ENCODE results near the gene CPNE4. TPM values are rescaled to one million over a fixed set of nuclear protein-coding genes. Genes with fewer than 3 reads are reported as not detected.

The CPNE4 gene
- total RNA-seq, 1 experiment from 2014 or later = not detected

DNA sequence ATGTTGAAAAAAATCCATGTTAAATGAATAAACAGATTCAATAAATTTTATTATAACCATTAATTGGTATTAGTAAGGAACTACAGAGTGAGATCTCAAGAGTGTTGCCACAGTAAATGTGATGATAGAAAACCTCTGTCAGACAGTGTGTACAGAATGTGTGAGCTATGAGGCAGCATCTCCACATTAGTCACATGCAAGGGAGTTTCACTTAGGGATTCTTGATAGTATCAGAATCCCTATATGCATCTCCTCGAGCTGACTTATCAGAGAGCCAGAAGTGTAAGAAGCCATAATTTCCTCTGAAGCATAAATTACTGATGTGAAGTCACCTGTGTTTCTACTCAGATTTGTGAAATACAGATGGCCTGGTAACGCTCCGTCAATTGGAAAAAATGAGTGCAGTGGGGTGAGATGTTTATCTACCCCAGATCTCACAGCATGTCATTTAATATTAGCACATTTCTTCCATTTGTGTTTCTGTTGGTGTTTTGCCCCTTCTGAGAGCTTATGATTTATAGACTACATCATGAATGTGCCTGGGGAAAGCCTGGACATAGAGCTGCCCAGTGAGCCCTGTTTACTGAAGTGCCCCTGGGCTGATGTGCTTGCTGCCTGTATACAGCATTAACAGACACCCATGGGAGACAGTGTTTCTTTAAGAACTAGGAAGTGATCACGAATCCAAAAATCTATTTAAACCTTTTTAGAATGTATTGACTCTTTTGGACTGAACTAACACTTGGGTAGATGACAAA is 262.4 kb downstream of the CPNE4 start:
- no peak for DNase-seq (ENCODE audit: low spot score)
- in situ Hi-C loops (cut with HindIII; ENCODE audit: low sequenced_read_pairs) = no loop called here

DNA sequence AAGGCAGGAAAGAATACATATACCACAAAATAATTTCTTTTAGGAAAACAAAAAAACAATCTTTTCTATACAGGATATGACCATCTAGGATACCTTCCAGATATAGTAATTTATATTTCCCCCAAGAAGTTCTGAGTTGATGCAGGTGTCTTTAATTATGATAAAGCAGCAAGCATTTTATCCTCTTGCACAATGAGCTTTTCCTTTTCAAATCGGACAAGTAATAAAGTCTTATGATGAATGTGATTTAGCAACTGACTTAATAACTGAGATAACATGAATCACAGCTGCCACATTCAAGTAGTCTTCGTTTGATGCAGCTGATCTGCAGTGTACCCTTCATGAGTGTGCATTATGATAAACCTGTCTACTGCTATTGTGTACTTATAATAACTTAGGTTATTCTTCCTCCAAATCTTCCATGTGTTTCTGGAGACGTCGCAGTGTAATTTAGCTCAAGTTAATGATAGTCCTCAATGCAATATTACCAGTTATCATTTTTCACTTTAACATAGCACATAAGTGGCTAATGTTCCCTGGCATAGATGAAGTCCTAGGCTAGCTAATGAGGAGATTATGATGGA is 271.7 kb downstream of the CPNE4 start:
- DNase-seq (ENCODE audit: low spot score) = no peak
- in situ Hi-C loops (cut with HindIII; ENCODE audit: low sequenced_read_pairs) = no loop called here

DNA sequence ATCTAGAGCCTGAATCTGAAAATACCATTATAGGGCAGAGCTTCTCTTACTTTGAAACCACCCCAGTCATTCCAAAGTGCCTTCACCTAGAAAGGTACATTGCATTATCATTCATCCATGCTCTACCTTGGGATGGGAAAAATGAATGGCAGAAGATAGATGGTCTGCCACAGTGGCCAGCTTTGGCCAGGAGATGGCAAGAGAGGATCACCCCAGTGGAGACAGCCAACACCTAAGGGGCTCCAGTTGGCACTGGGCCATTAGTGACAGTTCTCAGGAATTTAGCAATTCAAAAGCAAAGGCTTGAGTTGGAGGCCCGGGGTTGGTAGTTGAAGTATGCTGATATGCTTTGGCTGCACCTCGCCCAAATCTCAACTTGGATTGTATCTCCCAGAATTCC is 278.4 kb downstream of the CPNE4 start:
- in situ Hi-C loops (cut with HindIII; ENCODE audit: low sequenced_read_pairs) = no loop called here
- no peak for DNase-seq (ENCODE audit: low spot score)

DNA sequence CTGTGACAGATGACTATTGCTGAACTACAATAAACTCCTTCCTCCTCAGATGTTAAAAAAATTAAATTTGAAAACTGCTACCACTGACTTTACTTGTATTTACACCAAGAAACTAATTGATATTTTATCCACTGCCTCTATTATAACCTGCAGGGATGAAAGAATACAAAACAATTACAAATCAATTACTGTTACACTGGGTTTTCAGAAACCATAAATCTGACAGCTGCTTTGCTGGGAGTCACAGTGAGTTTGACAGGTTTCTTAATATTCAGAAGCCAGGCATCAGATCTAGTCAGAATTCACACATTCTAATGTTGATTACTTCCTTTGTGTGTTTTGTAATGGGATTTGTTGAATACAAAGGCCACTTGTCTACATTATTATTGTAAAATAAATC is 279.4 kb downstream of the CPNE4 start:
- no peak for DNase-seq (ENCODE audit: low spot score)
- in situ Hi-C loops (cut with HindIII; ENCODE audit: low sequenced_read_pairs) = no loop called here

DNA sequence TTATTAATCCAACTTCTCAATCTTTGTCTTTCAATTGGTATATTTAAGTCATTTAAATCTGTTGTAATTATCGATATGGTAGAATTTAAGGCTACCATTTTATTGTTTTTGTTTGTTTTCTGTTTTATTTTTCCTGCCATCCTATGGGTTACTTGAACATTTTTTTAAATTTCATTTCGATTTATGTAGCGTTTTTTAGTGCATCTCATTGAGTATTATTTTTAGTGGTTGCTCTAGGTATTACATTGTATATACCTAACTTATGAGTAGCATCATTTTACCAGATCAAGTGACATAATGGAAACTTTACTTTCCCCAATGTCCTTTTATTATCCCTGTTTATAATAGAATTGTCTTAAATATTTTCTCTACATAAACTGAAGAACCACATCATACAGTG is 284.6 kb downstream of the CPNE4 start:
- in situ Hi-C loops (cut with HindIII; ENCODE audit: low sequenced_read_pairs) = no loop called here
- no peak for DNase-seq (ENCODE audit: low spot score)

DNA sequence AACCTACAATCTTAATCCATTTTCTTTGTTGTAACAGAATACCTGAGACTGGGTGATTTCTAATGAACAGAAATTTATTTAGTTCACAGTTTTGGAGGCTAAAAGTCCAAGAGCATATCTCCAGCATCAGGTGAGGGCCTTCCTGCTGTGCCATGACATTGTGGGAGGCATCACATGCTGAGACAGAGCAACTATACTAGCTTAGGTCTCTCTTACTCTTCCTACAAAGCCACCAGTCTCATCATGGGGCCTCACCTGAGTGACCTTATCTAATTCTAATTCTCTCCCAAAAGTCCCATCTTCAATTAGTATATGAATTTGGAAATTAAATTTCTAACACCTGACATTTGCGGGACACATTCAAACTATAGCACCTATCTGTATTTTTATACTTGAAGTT is 285.0 kb downstream of the CPNE4 start:
- DNase-seq (ENCODE audit: low spot score) = no peak
- in situ Hi-C loops (cut with HindIII; ENCODE audit: low sequenced_read_pairs) = no loop called here

DNA sequence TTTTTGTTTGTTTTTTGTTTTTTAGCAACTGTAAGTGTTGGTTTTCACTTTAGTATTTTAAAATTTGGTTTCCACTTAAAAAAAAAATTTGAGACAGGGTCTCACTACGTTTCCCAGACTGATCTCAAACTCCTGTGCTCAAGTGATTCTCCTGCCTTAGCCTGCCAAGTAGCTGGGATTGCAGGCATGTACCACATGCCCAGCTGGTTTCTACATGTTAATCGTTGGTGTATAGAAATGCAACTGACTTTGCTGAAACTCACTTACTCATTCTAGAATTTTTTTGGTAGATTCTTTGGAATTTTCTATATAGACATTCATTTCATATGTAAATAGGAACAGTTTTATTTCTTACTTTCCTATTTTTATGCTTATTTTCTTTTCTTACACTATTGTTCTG is 287.3 kb downstream of the CPNE4 start:
- in situ Hi-C loops (cut with HindIII; ENCODE audit: low sequenced_read_pairs) = no loop called here
- DNase-seq (ENCODE audit: low spot score) = no peak

DNA sequence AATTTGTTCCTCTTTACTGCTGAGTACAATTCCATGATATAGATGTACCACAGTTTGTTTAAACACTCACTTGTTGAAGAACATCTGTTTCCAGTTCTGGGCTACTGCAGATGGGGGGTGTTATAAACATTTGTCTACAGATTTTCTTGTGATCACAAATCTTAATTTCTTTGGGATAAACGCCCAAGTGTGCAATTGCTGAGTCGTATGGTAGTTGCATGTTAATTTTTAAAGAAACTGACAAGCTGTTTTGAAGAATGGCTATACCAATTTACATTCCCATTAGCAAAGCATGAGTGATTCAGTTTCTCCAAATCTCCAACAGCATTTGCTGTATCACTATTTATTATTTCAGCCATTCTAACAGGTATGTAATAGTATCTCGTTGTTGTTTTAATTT is 290.0 kb downstream of the CPNE4 start:
- DNase-seq (ENCODE audit: low spot score) = no peak
- in situ Hi-C loops (cut with HindIII; ENCODE audit: low sequenced_read_pairs) = no loop called here

DNA sequence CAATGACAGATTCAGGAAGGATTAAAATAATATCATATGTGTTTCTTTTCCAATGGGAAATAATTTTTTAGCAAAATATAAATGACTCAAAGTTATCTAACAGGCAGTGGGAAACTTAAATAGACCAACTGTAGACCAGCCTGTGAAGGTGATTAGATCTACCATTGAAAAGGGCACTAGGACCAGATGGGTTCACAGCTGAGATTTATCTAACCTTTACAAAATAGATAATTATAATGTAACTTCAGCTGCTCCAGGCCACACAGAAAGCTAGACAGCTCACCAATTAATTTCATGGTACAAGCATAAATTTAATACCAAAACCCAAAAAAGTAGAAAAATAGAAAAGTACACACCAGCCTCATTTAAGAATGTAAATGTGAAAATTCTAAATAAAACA is 291.7 kb downstream of the CPNE4 start:
- in situ Hi-C loops (cut with HindIII; ENCODE audit: low sequenced_read_pairs) = no loop called here
- DNase-seq (ENCODE audit: low spot score) = no peak

DNA sequence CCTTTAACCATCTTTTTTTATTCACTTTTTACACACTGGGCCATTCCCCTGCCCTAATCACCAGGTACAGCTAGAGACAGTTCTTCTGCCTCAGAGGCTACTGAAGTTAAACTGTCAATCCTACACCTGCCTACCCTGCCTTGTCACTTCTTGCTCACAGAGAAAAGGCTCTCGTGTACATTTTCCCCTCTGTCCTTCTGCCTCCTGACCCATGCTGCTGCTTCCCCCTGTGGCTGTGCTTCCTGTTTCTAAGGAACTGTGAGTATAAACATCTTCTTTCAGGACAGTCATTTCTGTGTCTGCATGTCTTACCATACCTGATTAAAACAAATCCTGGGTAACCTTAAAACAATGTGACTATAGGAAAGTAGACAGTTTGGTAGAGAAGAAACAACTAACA is 295.6 kb downstream of the CPNE4 start:
- no peak for DNase-seq (ENCODE audit: low spot score)
- in situ Hi-C loops (cut with HindIII; ENCODE audit: low sequenced_read_pairs) = no loop called here

DNA sequence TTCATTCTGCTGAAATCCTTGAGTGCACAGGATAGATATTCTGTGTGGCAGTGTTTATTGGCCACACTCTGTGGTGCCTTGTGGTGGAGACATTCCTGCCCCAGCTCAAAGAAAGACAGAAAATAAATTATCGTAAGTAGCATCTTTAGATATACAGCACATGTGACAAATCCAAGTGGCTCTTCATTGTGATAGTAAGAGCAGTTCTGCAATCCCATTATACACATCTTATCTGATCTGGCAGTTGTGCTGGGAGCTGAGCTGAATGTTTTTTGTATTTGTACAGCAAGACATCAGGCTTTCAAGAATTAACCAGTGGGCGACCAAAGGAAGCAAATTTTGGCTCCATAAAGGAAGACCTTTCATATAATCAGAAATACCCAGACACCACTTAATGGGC is 296.7 kb downstream of the CPNE4 start:
- no peak for DNase-seq (ENCODE audit: low spot score)
- in situ Hi-C loops (cut with HindIII; ENCODE audit: low sequenced_read_pairs) = no loop called here

DNA sequence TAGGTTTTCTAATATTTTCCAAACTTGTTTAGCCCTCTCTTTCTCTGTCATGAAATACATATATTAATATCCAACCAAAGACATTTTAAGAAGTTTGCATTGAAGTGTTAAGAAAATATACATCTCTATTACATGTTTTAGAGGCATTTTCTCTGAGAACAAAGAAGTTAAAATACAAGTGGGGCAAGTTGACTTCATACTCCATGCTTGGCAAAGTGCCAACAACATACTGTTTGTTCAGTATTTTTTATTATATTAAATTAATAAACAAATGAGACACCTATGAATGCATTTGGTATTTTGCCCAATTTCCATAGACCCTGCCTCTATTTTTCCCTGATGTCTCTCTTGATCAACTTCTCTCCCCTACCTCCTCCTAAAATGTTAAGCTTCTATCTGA is 299.3 kb downstream of the CPNE4 start:
- in situ Hi-C loops (cut with HindIII; ENCODE audit: low sequenced_read_pairs) = no loop called here
- no peak for DNase-seq (ENCODE audit: low spot score)

DNA sequence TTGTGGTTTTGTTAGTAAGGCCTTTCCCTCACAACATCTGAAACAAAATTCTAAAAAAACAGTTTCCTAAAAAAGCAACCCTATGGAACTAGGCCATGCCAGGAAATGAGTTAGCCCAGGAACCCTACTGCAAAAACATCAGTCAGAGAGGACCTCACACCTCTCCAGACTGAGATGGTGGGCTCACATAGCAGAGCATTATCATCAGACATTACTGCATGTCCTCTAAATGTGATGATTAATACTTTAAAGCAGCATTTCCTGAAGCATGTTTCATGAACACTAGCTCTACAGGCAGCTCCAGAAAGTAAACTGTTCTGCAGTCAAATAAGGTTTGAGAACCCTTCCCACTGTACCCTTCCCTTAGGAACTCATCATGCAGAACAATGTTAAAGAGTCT is 299.7 kb downstream of the CPNE4 start:
- in situ Hi-C loops (cut with HindIII; ENCODE audit: low sequenced_read_pairs) = no loop called here
- DNase-seq (ENCODE audit: low spot score) = no peak

DNA sequence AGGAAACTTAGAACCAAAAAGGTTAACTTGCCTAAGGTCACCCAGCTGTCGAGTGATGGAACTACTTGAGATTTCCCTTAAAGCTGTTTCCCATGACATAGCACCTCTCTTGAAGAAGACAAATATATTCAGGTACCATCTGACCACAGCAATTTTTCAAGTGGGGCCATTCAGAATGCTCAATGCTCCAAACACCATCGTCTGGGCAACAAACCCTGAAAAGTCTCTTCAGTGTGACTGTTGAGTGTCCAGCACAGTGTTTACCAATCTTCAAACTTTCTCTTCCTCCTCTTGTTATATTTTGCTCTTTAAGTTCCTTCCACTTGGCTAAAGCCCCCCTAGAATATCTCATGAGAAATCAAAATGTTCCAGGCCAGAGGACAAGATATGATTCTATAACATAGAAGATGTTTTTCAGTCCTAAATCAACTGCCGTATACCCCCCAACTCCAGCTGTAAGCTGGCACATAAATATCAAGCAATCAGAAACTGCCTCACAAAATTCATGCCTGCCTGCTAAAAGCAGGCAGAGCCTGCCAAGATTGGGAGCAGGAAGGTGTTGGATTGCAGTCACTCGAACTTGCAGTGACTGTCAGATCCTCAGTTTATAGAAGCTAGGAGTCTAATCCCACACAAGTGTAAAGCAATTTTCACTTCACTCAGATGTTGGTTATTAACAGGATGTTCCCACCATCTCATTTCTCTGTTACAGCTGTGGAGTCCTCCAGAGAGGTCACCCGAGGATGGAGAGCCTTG is 301.6 kb downstream of the CPNE4 start:
- in situ Hi-C loops (cut with HindIII; ENCODE audit: low sequenced_read_pairs) = no loop called here

DNA sequence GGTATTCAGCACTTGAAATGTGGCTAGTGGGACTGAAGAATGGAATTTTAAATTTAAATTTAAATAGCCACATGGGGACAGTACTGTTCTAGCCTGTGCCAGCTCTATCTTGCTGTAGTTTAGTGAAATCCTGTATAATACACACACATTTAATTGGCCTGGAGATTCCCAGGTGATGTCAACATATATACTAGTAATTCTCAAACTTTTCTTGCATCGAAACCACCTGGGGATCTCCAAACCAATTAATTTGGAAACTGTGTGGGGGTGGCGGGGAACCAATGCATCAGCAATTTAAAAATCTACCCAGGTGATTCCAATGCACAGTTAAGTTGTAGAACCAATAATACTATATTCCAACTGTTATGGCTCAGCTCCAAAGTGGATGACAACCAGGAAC is 303.1 kb downstream of the CPNE4 start:
- no peak for DNase-seq (ENCODE audit: low spot score)
- in situ Hi-C loops (cut with HindIII; ENCODE audit: low sequenced_read_pairs) = no loop called here

More for the DNA sequence above, 301.6 kb downstream of the CPNE4 start:
- no peak for DNase-seq (ENCODE audit: low spot score)

DNA sequence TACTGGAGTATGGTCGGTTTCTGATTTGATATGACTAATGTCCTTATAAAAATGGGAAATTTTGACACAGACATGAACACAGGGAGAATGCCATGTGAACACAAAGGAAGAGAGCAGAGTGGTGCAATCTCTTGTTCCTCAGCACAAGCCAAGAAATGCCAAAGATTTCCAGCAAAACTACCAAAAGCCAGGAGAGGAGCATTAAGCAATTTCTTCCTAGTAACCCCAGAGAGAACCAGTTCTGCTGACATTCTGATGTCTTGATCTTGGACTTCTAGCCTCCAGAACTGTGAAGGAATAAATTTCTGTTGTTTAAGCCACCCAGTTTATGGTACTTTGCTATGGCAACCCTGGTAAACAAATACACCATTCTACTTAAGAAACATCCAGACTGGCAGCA is 304.2 kb downstream of the CPNE4 start:
- in situ Hi-C loops (cut with HindIII; ENCODE audit: low sequenced_read_pairs) = no loop called here
- DNase-seq (ENCODE audit: low spot score) = no peak

DNA sequence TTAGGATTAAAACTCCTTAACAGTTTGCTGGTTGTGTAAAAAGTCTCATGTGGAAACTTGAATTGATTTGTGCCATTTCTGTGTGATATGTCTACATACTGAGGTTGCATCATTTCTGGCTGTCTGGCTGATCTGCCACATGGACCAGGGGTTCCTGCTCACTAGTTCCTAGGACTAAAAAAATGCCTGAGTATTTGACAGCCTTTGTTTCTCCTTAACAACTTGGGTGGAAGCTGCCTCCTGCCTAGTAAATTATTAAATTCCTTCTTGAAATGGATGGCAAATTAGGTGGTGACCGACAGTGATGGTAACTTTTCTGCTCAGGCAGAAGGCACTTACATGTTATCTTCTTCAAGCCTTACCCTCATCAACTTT is 305.2 kb downstream of the CPNE4 start:
- in situ Hi-C loops (cut with HindIII; ENCODE audit: low sequenced_read_pairs) = no loop called here
- DNase-seq (ENCODE audit: low spot score) = no peak

DNA sequence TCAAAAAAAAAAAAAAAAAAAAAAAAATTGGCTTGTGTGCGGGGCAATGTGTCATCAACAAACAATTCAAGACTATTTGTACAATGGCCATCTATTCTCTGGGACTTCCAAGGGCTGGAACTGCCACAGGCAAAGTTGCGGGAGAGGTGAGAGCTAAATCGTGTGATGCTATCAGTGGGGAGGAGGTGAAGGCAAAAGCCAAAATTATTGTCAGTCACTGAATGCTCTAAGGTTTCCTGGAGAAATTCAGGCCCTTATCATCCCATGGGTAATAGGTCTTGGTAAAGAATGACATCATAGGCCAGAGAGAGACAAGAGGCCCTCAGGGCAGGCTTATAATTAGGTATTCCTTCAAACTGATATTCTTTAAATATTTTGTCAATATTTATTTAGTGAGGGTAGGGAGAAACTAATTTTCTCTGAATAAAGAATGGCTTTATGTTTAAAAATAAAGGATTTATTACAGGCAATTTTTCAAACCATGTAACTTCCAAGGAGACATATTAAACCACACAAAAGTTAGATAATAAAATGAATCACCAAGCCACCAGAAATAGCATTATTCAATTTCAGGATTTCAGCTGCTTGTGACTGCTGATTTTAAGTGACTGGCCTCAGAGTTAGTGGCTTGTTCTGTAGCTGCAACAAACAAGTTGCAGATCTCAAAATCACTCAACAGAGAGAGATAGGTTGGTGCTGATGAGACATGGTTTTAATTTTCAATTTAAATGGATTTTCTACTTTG is 305.7 kb downstream of the CPNE4 start:
- in situ Hi-C loops (cut with HindIII; ENCODE audit: low sequenced_read_pairs) = no loop called here
- DNase-seq (ENCODE audit: low spot score) = no peak

DNA sequence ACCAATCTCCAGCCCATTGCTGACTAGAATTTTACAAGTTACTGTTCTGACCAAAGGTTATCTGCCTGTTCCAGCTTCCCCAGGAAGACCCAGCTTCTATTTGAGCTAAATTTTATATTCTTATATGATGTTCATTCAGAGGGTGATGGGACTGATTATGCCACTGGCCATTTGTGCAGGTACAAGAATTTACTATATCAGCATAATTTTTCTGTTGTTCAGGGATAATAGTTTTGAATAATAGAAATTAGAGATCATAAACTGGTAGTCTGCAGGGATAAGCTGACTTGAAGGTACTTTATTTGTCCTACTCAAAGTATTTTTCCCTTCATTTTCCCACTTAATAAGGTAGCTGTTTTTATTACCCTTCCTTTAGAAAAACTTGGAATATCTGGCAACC is 309.4 kb downstream of the CPNE4 start:
- no peak for DNase-seq (ENCODE audit: low spot score)
- in situ Hi-C loops (cut with HindIII; ENCODE audit: low sequenced_read_pairs) = no loop called here

DNA sequence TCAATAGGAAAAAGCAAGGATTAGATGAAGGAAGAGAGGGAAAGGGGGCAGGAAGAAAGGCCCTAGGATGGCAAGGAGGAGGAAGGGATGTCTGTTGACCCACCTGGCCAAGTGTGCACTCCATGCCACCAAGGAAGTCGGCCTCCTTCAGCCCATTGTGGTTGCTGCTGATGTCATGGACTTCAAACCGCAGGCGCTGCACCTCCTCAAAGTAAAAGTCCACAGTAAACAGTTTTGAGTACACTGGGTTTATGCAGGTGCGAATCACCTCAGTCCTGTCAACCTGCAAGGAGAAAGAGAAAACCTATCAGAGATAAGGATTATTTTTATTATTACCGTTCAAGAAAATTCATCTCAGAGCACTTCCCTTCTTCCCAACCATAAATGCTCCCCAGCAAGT is 311.5 kb downstream of the CPNE4 start:
- in situ Hi-C loops (cut with HindIII; ENCODE audit: low sequenced_read_pairs) = no loop called here

More for the DNA sequence above, 311.5 kb downstream of the CPNE4 start:
- DNase-seq (ENCODE audit: low spot score) = no peak
